Measurements from ENCODE around the gene BBS10.

DNA sequence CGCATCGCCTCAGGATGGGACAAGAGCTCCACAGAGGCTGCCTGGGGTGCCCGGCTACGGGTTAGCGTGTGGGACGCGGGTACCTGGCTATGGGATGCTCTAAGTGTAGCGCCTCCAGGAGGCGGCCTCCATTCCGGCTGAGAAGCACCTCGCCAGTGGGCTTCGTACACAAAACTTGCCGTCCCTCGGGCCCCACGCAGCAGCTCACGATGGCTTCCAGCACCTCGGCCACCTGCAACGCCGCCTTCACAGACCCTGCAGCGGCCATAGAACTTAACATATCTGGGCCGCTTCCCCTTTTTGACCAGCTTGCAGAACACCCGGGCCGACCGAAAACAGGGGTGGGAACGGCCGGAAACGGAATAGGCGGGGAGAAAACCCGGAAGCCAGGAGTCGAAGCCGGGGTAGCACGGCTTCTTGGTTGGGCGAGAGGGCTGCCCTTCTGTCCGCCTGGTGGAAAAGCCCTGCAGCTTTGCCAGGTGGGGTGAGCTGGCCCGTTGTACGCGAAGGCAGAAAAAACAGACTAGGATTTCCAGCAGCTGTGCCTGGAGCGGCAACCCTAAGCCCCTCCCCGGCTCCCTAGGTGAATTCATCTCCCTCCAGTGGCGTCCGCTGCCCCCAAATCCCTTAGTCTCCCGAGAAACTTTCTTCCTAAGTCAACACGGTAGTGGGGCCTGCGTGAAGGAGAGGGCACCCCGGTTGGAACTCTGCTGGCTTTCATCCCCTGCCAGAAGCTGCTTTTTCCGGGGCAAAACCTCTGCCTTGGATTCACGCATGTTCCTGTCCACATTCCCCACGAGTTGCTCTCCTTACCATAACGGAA lies at the start of gene BBS10:
- TF ChIP-seq, protein P1, sequence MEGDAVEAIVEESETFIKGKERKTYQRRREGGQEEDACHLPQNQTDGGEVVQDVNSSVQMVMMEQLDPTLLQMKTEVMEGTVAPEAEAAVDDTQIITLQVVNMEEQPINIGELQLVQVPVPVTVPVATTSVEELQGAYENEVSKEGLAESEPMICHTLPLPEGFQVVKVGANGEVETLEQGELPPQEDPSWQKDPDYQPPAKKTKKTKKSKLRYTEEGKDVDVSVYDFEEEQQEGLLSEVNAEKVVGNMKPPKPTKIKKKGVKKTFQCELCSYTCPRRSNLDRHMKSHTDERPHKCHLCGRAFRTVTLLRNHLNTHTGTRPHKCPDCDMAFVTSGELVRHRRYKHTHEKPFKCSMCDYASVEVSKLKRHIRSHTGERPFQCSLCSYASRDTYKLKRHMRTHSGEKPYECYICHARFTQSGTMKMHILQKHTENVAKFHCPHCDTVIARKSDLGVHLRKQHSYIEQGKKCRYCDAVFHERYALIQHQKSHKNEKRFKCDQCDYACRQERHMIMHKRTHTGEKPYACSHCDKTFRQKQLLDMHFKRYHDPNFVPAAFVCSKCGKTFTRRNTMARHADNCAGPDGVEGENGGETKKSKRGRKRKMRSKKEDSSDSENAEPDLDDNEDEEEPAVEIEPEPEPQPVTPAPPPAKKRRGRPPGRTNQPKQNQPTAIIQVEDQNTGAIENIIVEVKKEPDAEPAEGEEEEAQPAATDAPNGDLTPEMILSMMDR (IDR thresholded peaks at IDR 0.05), result no peak
- TF ChIP-seq POLR2A (IDR thresholded peaks at IDR 0.05), result no peak
